ENCODE results near the gene SSU72.
"Not testable (repeated sequence)": the region's sequence is repeated elsewhere in the genome, so short reads cannot be mapped to it uniquely, and the experiment has no call there.

SSU72 gene

GRCh38 chr1:1596493-1597274, 22.0 kb upstream of the SSU72 start:
- no peak for DNase-seq

- not testable (repeated sequence) for DNase-seq
Observed at GRCh38 chr1:1595341-1595740, 20.7 kb upstream of the SSU72 start.

- DNase-seq = no peak
Observed at GRCh38 chr1:1594602-1595260, 20.1 kb upstream of the SSU72 start.

GRCh38 chr1:1593834-1594601, 19.4 kb upstream of the SSU72 start:
- no peak for DNase-seq

- no peak for DNase-seq
Observed at GRCh38 chr1:1591452-1591851, 16.8 kb upstream of the SSU72 start.

GRCh38 chr1:1583347-1584010, 8.8 kb upstream of the SSU72 start:
- DNase-seq = no peak

- no peak for DNase-seq
Observed at GRCh38 chr1:1582585-1583346, 8.1 kb upstream of the SSU72 start.

- DNase-seq = no peak
Observed at GRCh38 chr1:1578371-1578940, 3.8 kb upstream of the SSU72 start.

- no peak for DNase-seq
Observed at GRCh38 chr1:1577367-1578011, 2.8 kb upstream of the SSU72 start.

- peak in 36 of 56 donors; percentile 41 to 87 (median 72) for DNase-seq
Observed at GRCh38 chr1:1573843-1574720, 581 bp downstream of the SSU72 start.

- DNase-seq = no peak
Observed at GRCh38 chr1:1569341-1569740, 5.3 kb downstream of the SSU72 start.

- no peak for DNase-seq
Observed at GRCh38 chr1:1567891-1568291, 6.8 kb downstream of the SSU72 start.

GRCh38 chr1:1567152-1567875, 7.3 kb downstream of the SSU72 start:
- DNase-seq = no peak

GRCh38 chr1:1565340-1565739, 9.3 kb downstream of the SSU72 start:
- no peak for DNase-seq

- DNase-seq = no peak
Observed at GRCh38 chr1:1564268-1564667, 10.4 kb downstream of the SSU72 start.

- DNase-seq = no peak
Observed at GRCh38 chr1:1563688-1564087, 11.0 kb downstream of the SSU72 start.

GRCh38 chr1:1562556-1563195, 12.0 kb downstream of the SSU72 start:
- DNase-seq = no peak

Measured in nucleus accumbens (tissue), 56 donors.